ENCODE data around the gene MIEN1. TPM values are rescaled to one million over a fixed set of nuclear protein-coding genes. Genes with fewer than 3 reads are reported as not detected.
A peak's percentile ranks its signal among the peaks of the same experiment; 100 is the strongest.

Gene MIEN1
- total and polyA plus RNA-seq, 2 of the 13 experiments (the other 11 are each of a cell fraction or from before 2014, with no cell fraction given) = 40.6 to 56.6 TPM

DNA sequence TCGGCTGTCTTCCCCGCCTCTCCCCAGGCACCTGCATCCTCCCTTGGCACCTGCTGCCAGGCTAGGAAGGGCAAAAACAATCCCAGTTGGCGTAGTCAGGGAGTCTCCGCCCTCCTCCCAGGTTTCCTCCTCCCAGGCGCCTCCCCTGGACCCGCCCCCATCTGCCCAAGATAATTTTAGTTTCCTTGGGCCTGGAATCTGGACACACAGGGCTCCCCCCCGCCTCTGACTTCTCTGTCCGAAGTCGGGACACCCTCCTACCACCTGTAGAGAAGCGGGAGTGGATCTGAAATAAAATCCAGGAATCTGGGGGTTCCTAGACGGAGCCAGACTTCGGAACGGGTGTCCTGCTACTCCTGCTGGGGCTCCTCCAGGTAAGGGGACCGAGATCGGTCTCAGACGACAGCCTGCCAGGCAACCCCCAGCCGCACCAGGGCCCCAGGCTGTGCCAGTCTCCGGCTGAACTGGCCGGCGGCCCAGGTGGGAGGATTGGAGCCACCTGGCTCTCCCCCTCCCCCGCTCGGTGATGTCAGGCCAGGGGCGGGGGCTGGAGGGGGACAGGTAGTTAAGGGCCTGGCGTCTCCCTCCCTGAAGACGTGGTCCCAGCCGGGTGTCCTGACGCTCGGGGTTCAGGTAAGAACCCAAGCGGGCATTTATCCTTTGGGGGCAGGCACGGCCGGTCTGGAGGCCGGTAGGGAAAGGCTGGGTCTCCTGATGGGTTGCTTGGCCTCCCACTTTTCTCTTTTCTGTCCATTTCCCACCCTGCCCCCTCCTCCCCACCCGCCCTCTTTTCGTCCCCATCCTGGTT is 7.6 kb upstream of the MIEN1 start, which contains the start of gene GRB7 (continued):
- TF ChIP-seq ZNF501 (CRISPR knock-in tag; IDR thresholded peaks at IDR 0.05) (no peak; the same call in 1 of the 2 replicates), FOSL1 (CRISPR knock-in tag; IDR thresholded peaks at IDR 0.05; ENCODE audit: borderline replicate concordance) (peak; percentile 35; the same call in 1 of the 2 replicates), ZNF282 (IDR thresholded peaks at IDR 0.05; ENCODE audit: partially characterized antibody) (no peak), CHD2 (IDR thresholded peaks at IDR 0.05; ENCODE audit: low read depth, low read length) (0 out of 2 replicates have a peak, but pooled peaks have one; percentile 16), ZNF17 (CRISPR knock-in tag; IDR thresholded peaks at IDR 0.05) (no peak), RBAK (CRISPR knock-in tag; IDR thresholded peaks at IDR 0.05) (no peak), DMAP1 (CRISPR knock-in tag; IDR thresholded peaks at IDR 0.05) (no peak), ZNF333 (CRISPR knock-in tag; IDR thresholded peaks at IDR 0.05; ENCODE audit: borderline replicate concordance) (no peak), ZNF850 (CRISPR knock-in tag; conservative IDR thresholded peaks at IDR 0.05) (peak; percentile 89; the same call in 1 of the 2 replicates), KMT2B (CRISPR knock-in tag; IDR thresholded peaks at IDR 0.05) (peak; percentile 20; the same call in 1 of the 2 replicates), FLYWCH1 (CRISPR knock-in tag; IDR thresholded peaks at IDR 0.05) (no peak), ZNF563 (CRISPR knock-in tag; IDR thresholded peaks at IDR 0.05) (peak; percentile 79; the same call in 1 of the 2 replicates), MAFF (IDR thresholded peaks at IDR 0.05; ENCODE audit: low read depth, low read length) (no peak), PLRG1 (conservative IDR thresholded peaks at IDR 0.05) (no peak), CCAR2 (optimal IDR thresholded peaks at IDR 0.05; ENCODE audit: low read depth, low read length) (no peak), HOXA7 (CRISPR knock-in tag; IDR thresholded peaks at IDR 0.05) (no peak), EZH2 (conservative IDR thresholded peaks at IDR 0.05; ENCODE audit: low read depth, low read length) (no peak), GABPA (IDR thresholded peaks at IDR 0.05; ENCODE audit: low read depth, low read length) (no peak), GABPA (CRISPR knock-in tag; IDR thresholded peaks at IDR 0.05; ENCODE audit: low read depth) (0 out of 2 replicates have a peak, but pooled peaks have one; percentile 42), HOXA9 (CRISPR knock-in tag; IDR thresholded peaks at IDR 0.05; ENCODE audit: borderline replicate concordance) (no peak), TEAD2 (CRISPR knock-in tag; IDR thresholded peaks at IDR 0.05) (no peak), IKZF1 (IDR thresholded peaks at IDR 0.05) (no peak)
- TF ChIP-seq, protein P1, sequence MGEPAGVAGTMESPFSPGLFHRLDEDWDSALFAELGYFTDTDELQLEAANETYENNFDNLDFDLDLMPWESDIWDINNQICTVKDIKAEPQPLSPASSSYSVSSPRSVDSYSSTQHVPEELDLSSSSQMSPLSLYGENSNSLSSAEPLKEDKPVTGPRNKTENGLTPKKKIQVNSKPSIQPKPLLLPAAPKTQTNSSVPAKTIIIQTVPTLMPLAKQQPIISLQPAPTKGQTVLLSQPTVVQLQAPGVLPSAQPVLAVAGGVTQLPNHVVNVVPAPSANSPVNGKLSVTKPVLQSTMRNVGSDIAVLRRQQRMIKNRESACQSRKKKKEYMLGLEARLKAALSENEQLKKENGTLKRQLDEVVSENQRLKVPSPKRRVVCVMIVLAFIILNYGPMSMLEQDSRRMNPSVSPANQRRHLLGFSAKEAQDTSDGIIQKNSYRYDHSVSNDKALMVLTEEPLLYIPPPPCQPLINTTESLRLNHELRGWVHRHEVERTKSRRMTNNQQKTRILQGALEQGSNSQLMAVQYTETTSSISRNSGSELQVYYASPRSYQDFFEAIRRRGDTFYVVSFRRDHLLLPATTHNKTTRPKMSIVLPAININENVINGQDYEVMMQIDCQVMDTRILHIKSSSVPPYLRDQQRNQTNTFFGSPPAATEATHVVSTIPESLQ (CRISPR knock-in tag; conservative IDR thresholded peaks at IDR 0.05) = no peak
- TF ChIP-seq, protein P2, sequence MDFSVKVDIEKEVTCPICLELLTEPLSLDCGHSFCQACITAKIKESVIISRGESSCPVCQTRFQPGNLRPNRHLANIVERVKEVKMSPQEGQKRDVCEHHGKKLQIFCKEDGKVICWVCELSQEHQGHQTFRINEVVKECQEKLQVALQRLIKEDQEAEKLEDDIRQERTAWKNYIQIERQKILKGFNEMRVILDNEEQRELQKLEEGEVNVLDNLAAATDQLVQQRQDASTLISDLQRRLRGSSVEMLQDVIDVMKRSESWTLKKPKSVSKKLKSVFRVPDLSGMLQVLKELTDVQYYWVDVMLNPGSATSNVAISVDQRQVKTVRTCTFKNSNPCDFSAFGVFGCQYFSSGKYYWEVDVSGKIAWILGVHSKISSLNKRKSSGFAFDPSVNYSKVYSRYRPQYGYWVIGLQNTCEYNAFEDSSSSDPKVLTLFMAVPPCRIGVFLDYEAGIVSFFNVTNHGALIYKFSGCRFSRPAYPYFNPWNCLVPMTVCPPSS (IDR thresholded peaks at IDR 0.05) = no peak
- TF ChIP-seq, protein P3, sequence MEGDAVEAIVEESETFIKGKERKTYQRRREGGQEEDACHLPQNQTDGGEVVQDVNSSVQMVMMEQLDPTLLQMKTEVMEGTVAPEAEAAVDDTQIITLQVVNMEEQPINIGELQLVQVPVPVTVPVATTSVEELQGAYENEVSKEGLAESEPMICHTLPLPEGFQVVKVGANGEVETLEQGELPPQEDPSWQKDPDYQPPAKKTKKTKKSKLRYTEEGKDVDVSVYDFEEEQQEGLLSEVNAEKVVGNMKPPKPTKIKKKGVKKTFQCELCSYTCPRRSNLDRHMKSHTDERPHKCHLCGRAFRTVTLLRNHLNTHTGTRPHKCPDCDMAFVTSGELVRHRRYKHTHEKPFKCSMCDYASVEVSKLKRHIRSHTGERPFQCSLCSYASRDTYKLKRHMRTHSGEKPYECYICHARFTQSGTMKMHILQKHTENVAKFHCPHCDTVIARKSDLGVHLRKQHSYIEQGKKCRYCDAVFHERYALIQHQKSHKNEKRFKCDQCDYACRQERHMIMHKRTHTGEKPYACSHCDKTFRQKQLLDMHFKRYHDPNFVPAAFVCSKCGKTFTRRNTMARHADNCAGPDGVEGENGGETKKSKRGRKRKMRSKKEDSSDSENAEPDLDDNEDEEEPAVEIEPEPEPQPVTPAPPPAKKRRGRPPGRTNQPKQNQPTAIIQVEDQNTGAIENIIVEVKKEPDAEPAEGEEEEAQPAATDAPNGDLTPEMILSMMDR (CRISPR knock-in tag; IDR thresholded peaks at IDR 0.05) = peak; percentile 1; the same call in 1 of the 2 replicates
- TF ChIP-seq, protein P4, sequence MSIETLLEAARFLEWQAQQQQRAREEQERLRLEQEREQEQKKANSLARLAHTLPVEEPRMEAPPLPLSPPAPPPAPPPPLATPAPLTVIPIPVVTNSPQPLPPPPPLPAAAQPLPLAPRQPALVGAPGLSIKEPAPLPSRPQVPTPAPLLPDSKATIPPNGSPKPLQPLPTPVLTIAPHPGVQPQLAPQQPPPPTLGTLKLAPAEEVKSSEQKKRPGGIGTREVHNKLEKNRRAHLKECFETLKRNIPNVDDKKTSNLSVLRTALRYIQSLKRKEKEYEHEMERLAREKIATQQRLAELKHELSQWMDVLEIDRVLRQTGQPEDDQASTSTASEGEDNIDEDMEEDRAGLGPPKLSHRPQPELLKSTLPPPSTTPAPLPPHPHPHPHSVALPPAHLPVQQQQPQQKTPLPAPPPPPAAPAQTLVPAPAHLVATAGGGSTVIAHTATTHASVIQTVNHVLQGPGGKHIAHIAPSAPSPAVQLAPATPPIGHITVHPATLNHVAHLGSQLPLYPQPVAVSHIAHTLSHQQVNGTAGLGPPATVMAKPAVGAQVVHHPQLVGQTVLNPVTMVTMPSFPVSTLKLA (IDR thresholded peaks at IDR 0.05) = no peak

All from HepG2 (cell line).